ENCODE results near the gene RANBP3L.

RANBP3L gene

DNA sequence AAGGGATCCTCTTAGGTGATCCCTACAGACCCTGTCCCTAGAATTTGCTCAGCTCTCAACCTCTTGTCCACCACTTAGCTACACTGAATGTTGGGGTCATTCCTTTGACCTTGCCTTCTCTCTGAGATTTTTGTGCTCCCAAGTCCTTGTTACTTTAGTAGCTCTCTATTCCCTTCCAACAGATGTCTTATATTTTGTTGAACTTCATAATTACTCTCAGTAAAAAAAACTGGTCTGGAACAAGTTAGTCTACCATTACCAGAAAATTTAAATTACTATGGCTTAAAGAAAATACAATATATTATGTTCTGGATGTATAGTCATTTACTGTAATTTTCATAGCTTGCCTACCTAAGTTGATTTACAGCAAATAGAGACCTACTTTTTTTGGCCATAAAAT lies 23.5 kb upstream of the RANBP3L start:
- in situ Hi-C loops (cut with MboI; ENCODE audit: low pct_unique_long_range_greater_than_20kb, low sequenced_read_pairs, unreplicated experiment): no loop called here
- no peak for DNase-seq (ENCODE audit: low spot score)
- TF ChIP-seq, protein P1, sequence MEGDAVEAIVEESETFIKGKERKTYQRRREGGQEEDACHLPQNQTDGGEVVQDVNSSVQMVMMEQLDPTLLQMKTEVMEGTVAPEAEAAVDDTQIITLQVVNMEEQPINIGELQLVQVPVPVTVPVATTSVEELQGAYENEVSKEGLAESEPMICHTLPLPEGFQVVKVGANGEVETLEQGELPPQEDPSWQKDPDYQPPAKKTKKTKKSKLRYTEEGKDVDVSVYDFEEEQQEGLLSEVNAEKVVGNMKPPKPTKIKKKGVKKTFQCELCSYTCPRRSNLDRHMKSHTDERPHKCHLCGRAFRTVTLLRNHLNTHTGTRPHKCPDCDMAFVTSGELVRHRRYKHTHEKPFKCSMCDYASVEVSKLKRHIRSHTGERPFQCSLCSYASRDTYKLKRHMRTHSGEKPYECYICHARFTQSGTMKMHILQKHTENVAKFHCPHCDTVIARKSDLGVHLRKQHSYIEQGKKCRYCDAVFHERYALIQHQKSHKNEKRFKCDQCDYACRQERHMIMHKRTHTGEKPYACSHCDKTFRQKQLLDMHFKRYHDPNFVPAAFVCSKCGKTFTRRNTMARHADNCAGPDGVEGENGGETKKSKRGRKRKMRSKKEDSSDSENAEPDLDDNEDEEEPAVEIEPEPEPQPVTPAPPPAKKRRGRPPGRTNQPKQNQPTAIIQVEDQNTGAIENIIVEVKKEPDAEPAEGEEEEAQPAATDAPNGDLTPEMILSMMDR (IDR thresholded peaks at IDR 0.05; ENCODE audit: extremely low read depth, insufficient read depth, missing control alignments): no peak

DNA sequence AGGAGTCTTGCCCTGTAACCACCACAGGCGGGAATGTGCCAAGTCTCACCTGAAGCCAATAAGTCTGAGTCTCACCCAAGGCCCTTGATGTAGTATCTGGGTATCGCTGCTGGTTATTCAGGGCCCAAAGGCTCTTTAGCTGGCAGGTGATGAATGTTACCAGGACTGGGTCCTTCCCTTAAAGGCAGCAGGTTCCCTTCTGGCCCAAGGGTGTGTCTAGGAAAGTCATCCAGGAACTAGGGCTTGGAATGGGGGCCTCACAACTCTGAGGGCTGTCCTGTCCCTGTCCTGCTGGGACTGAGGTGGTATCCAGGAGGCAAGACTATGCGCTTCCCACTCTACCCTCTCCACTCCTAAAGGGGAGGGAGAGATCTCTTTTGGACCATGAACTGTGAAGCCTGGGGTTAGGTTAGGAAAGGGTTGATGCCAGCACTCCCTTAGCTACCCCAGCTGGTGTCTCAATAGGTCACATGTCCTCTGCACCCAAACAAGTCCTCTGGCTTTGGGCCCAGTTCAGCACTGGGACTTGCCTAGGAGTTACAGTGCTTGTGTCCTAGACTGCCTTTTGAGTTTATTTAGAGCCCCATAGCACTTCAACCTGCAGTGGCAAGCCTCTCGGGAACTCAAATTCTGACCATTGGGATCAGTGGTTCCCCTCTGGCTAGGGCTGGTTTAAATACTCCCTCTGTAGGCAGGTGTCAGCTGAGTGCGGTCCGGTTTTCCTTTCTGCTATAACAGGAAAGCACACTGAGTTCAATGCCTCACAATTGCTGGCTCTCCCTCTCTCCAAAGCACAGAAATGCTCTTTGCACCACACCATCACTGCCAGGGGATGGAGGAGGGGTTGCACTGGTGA lies 22.5 kb upstream of the RANBP3L start:
- in situ Hi-C loops (cut with MboI; ENCODE audit: low pct_unique_long_range_greater_than_20kb, low sequenced_read_pairs, unreplicated experiment): no loop called here
- TF ChIP-seq, protein P1 (IDR thresholded peaks at IDR 0.05; ENCODE audit: extremely low read depth, insufficient read depth, missing control alignments): no peak
- no peak for DNase-seq (ENCODE audit: low spot score)

- DNase-seq (ENCODE audit: low spot score): no peak
- in situ Hi-C loops (cut with MboI; ENCODE audit: low pct_unique_long_range_greater_than_20kb, low sequenced_read_pairs, unreplicated experiment): no loop called here
- TF ChIP-seq, protein P1 (IDR thresholded peaks at IDR 0.05; ENCODE audit: extremely low read depth, insufficient read depth, missing control alignments): no peak
Measured at GRCh38 chr5:36312953-36313672, 11.4 kb upstream of the RANBP3L start.

GRCh38 chr5:36311956-36312355 lies 10.3 kb upstream of the RANBP3L start:
- in situ Hi-C loops (cut with MboI; ENCODE audit: low pct_unique_long_range_greater_than_20kb, low sequenced_read_pairs, unreplicated experiment): no loop called here
- no peak for DNase-seq (ENCODE audit: low spot score)
- TF ChIP-seq, protein P1 (IDR thresholded peaks at IDR 0.05; ENCODE audit: extremely low read depth, insufficient read depth, missing control alignments): no peak

DNA sequence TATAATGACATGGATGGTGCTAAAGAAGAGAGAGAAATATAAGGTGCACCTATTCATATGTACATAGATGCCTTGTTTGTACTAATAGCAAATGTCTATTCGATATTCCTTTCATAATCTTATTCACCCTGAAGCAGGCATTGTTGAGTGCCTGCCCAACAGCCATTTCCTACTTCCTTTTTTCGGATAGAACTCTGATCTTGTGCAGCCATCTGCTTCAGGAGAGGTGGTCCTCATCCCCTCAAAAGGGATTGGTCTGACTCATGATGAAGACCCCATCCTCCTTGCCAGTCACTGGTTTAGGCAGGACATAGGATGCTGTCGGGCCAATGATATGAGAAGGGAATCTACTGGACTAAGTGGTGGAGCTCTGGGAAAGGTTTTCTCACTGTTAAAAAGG lies 8.4 kb upstream of the RANBP3L start:
- TF ChIP-seq, protein P1 (IDR thresholded peaks at IDR 0.05; ENCODE audit: extremely low read depth, insufficient read depth, missing control alignments): no peak
- no peak for DNase-seq (ENCODE audit: low spot score)
- in situ Hi-C loops (cut with MboI; ENCODE audit: low pct_unique_long_range_greater_than_20kb, low sequenced_read_pairs, unreplicated experiment): no loop called here

DNA sequence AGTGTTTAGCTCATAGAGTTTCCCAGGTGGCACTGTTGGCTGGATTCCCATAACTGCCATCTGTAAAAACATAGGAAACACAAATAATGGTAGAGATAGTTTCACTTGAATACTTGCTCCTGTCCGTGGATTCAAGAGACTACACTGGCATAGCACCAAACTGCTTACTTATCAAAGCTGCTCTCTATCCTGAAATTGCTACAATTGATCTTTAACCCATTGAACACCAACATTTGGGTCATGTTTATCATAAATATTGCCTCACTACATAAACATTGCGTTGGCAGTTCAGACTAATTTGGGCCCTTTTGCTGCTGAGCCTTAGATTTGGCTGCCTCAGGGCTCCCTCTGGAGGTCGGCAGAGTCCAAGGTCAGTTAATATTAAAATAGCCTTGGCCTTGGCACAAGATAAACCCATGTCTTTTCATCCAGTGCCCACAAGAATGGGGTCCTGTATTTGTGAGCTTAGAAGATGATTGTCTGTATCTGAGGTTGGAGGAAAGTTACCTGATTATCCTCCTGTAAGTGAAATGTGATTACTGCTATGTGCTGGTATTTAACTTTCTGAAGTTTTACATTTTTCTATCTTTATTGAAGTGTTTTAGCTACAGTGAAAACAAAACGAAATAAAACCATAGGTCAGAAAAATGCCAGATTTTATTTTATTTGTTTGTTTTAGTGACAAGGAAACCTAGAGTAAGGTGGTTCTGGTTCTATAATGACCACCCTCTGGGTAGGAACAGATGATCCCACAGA lies 4.0 kb upstream of the RANBP3L start:
- peak; percentile 19 for DNase-seq (ENCODE audit: low spot score)
- TF ChIP-seq, protein P1 (IDR thresholded peaks at IDR 0.05; ENCODE audit: extremely low read depth, insufficient read depth, missing control alignments): peak; percentile 84
- in situ Hi-C loops (cut with MboI; ENCODE audit: low pct_unique_long_range_greater_than_20kb, low sequenced_read_pairs, unreplicated experiment): no loop called here
